HG02623 (cell line): ENCODE data around the gene CIAO2B.
"Not testable (repeated sequence)": the region's sequence is repeated elsewhere in the genome, so short reads cannot be mapped to it uniquely, and the experiment has no call there.

Experiments used
- ATAC-seq: cut with Tn5 transposase; IDR thresholded peaks from one replicate; pipeline ENCODE4 v1.9.1; 2021; ENCODE audit warnings: moderate library complexity; ENCODE audit not compliant: unreplicated experiment

Gene CIAO2B

DNA sequence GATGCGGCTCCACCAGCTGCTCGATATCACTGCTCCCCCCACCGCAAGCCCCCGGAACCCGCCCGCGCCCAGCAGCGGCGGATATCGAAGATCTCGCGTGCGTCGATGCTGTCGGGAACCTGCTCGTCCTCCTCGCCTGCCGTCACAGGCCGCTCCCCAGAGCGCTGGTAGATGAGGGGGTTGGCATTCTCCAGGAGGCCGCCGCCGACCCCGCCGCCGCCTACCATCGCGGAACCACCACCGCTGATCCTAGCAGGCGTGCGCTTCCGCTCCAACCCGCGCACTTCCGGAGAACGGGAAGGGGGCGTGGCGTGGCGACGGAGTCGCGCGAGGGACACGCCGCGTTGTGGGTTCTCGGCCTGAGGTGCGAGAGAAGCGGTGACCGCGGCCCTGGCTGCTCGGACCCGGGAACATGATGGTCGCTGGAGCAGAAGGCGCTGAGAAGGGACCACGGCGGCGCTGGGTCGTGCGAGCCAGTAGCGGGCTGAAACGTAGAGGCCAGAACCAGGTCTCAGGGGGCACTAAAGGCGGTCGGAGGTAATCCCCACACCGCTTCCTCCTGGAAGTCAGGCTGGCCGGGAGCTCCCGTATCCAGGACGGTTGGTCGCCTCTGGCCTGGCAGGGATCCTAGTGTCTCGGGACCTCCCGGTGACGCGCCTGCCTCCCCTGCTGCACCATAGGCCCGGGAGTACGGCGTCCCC lies at the start of gene CIAO2B:
CIAO2B (minus strand) TSS at position 265 of the 701 bp plus-strand sequence; CDS start at position 227, 38 bp downstream.
- peak; percentile 72 for ATAC-seq

- ATAC-seq = no peak
Measured at GRCh38 chr16:66983033-66983432, 48.8 kb upstream of the CIAO2B start.

DNA sequence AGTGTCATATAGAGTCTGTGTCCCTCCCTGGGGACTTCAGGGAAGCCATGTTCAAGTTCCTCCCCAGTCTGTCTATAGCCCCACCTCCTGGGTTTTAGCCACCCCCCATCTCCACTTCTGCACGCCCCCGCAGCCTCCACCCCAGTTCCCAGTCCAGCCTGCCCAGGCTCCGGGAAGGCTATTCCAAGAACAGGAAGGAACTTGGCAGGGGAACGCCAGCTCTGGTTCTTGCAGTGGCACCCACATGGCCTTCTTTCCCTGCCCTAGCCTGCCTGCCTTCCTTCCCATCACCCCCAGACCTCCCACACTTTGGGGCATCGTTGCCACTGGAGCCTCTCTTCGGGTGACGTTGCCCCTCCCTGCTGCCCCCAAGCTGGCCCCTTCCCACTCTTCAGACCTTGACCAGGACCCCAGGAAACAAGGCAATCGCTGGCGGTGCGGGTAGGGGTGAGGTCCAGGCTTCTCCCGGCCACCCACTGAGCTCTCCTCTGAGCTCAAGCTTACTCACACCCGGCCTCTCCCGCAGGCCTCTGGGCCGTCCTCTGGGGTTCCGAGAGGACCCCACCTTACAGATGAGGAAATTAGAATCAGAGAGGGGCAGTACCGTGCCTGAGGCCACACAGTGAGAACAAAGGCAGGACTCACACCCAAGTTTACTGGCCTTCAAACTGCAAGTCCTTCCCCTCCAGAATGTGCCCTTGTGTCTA lies 45.0 kb upstream of the CIAO2B start:
- no peak for ATAC-seq

- ATAC-seq = no peak
Measured at GRCh38 chr16:66977341-66978113, 43.3 kb upstream of the CIAO2B start.

DNA sequence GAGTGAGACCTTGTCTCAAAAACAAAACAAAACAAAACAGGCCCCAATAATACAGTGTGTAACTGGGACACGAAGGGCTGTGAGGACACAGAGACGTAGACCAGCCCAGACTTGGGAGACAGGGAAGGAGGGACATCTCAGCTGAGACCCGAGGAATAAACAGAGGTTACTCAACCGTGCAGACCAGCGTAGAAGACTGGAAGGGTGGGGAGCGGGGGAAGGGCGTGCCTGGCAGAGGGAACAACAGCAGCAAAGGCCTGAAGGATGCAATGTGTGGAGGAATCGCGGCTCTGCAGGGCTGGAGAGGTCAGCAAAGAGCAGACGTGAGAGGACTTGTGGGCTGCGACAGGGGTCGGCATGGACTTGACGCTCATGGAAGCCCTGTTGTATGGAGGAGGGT lies 42.5 kb upstream of the CIAO2B start:
- no peak for ATAC-seq

DNA sequence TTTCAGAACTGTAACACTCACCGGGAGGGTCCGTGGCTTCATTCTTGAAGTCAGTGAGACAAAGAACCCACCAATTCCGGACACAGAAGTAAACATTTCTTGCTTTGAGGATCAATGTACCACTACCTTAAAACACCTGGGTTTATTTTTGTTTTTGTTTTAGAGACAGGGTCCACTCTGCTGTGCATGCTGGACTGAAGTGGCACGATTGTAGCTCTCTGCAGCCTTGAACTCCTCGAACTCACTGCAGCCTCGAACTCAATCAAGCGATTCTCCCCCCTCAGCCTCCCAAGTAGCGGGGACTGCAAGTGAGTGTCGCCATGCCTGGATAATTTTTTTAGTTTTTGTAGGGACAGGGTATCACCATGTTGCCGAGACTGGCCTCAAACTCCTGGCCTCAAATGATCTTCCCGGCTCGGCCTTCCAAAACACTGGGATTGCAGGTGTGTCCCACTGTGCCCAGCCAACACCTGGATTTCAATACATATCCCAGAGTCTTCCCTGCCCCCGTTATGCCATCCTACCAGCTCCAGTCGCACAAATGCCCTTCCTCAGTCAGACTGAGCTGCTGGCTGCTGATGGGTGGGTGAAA lies 41.2 kb upstream of the CIAO2B start:
- ATAC-seq = no peak

DNA sequence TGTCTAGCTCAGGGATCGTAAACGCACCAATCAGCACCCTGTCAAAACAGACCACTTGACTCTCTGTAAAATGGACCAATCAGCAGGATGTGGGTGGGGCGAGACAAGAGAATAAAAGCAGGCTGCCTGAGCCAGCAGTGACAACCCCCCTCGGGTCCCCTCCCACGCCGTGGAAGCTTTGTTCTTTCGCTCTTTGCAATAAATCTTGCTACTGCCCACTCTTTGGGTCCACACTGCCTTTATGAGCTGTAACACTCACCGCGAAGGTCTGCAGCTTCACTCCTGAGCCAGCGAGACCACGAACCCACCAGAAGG lies 40.7 kb upstream of the CIAO2B start:
- ATAC-seq = not testable (repeated sequence)

- not testable (repeated sequence) for ATAC-seq
Measured at GRCh38 chr16:66974156-66974931, 40.1 kb upstream of the CIAO2B start.

DNA sequence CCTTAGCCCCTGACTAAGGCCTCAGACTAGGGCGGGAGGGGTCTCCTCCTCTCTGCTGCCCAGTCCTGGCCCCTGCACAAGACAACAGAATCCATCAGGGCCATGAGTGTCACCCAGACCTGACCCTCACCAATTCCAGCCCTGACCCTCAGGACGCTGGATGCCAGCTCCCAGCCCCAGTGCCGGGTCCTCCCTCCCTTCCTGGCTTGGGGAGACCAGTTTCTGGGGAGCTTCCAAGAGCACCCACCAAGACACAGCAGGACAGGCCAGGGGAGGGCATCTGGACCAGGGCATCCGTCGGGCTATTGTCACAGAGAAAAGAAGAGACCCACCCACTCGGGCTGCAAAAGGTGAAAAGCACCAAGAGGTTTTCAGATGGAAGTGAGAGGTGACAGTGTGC lies 39.5 kb upstream of the CIAO2B start:
- no peak for ATAC-seq

DNA sequence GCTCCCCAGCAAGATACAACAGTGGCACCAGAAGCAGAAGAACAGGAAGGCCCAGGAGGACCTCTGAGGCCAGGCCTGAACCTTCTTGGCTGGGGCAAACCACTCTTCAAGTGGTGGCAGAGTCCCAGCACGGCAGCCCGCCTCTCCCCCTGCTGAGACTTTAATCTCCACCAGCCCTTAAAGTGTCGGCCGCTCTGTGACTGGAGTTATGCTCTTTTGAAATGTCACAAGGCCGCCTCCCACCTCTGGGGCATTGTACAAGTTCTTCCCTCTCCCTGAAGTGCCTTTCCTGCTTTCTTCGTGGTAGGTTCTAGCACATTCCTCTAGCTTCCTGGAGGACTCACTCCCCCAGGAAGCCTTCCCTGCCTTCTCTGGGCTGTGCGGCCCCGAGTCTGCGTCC lies 38.8 kb upstream of the CIAO2B start:
- no peak for ATAC-seq

DNA sequence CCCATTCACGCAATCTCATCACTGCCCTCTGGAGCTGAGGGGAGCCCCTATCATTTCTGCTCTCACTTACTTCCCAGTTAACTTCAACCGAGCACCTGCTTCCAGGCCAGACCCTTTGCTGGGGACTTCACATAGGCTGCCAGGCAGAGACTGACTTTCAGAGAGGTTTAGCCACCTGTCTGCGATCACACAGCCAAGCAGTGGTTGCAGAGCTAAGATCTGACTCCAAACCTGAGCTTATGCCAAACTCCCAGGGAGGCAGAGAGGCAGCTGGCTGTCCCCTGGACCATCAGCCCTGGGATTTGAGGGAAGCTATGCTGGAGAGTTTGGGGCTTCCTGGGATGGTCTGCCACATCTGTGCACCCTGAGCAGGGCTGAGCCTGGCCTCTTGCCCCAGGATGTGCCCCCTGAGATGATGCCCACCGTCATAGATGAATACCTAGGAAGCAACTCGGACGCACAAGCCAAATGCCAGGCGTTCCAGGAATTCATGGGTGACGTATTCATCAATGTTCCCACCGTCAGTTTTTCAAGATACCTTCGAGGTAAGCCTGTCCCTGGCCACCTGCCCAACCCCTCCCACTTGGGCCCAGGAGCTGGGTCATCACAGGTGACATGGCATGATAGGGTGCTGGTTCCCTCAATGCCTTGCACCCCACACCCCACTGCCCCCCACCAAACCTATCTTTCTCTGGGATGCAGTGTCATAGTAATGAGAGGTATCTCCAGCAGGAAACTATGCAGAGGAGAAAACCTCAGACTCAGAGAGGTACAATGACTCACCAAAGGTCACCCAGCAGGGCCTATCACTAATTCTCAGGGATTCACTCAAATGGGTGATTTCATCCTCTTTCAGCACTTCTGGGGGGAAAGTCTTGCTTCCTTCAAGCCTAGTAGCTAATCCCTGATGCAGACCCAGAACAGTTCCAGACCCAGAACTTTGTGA lies 36.8 kb upstream of the CIAO2B start:
- ATAC-seq = no peak

DNA sequence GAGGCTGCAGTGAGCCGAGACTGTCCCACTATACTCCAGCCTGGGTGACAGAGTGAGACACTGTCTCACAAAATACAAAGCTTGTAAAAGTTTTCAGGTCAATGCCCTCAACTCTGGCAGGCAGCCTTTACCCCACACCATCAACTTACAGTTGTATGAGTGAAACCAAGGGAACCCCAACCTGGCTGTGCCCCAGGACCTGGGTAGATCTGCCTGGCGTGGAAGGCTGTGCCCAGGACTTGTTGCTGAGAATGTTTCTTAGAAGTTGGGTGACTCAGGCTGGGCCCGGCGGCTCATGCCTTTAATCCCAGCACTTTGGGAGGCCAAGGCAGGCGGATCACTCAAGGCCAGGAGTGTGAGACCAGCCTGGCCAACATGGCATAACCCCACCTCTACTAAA lies 34.6 kb upstream of the CIAO2B start:
- ATAC-seq = no peak

- ATAC-seq = no peak
Measured at GRCh38 chr16:66964049-66964448, 29.8 kb upstream of the CIAO2B start.

DNA sequence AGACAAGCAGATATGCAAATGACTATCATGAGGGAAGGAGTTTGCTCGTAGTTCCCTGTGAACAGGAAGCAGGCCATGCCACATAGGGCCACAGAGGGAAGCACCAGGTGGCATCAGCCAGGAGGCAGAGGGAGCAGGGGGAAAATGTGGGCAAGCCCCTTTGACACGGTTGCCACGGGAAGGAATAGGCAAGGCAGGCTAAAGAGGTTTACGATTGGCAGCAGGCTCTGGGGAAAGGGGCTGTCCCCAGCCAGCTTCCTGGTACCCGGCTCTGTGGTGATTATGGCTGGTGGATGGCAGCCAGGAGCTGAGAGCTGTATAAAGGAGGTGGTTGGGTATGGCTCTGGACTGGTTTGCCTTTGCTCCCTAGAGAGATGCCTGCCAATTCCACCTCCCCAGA lies 27.7 kb upstream of the CIAO2B start:
- no peak for ATAC-seq

GRCh38 chr16:66961065-66961744 lies 27.0 kb upstream of the CIAO2B start, which contains the start of gene CES3:
CES3 (plus strand) TSS chr16:66961266; CDS start chr16:66961308, 42 bp downstream.
- peak; percentile 47 for ATAC-seq

DNA sequence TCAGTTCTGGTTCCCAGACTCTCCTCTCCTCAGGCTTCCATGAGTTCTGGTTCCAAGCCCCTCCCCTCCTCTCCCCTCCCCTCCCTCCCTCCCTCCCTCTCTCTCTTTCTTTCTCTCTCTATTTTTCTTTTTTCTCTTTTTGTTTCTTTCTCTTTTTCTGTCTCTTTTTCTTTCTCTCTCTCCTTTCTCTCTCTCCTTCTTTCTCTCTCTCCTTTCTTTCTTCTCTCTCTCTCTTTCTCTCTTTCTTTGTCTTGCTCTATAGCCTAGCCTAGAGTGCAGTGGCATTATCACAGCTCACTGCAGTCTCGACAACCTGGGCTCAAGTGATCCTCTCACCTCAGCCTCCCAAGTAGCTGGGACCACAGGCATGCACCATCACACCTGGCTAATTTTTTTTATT lies 26.1 kb upstream of the CIAO2B start:
- no peak for ATAC-seq

DNA sequence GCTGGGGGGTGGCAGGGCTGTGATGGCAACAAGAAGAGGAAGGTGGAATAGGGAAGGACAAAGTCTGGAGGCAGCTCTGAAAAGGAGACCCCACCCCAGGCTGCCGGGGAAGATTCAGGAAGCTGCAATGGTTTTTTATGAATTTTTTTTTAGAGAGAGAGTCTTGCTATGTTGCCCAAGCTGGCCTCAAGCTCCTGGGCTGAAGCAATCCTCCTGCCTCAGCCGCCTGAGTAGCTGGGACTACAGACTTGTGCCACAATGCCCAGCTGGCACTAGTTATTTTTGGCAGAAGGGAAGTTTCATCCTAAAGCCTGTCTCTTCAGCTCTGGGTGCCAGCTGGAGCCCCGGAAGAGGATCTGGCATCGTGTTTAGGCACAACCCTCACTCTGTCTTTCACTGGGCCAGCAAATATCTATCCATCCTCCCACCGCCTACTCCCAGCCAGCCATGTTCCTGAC lies 25.5 kb upstream of the CIAO2B start:
- no peak for ATAC-seq

DNA sequence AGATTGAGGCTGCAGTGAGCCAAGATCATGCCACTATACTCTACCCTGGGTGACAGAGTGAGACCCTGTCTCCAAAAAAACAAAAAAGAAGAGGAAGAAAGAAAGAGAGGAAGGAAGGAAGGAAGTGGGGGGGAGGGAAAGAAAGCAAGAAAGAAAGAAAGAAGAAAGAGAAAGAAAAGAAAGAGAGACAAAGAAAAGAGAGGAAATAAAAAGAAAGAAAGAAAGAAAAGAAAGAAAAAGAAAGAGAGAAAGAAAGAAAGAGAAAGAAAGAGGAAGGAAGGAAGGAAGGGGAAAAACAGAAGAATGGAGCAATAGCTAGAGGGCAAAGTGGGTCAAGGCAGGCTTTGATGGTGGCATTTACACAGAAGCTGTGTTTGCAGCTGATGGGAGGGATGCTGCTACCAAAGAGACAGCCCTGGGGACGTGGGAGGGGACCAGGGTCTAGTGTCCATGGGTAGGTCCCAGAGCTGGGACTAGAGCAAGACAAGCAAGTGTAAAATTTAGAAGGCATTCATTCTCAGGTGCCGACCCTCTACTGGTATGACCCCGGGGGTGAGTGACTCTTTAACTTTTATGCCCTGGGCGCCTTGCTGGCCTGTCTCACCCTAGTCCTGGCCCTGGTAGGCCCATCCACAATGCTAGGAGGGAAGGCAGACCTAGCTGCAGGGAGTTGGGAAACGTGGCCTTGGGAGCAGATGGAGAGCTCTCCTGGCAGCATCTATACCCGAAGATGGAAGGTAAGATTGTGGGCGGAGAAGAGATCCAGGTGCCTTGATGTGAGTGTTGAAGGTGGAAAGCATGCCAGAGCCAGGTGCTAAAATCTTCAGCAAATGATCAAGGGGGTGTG lies 24.9 kb upstream of the CIAO2B start:
- no peak for ATAC-seq
